Activated T-cell treated with anti-CD3 and anti-CD28 coated beads for 48 hours (primary cell): ENCODE measurements around the gene TTC28.

Source experiments
- DNase-seq: peaks from one replicate; pipeline ENCODE4 v3.0.0-alpha.2; 2020; ENCODE audit warnings: low read depth

The TTC28 gene

GRCh38 chr22:28001171-28001835 lies 678.3 kb downstream of the TTC28 start:
- DNase-seq: no peak

- no peak for DNase-seq
Observed at GRCh38 chr22:28000361-28000760, 679.3 kb downstream of the TTC28 start.

DNA sequence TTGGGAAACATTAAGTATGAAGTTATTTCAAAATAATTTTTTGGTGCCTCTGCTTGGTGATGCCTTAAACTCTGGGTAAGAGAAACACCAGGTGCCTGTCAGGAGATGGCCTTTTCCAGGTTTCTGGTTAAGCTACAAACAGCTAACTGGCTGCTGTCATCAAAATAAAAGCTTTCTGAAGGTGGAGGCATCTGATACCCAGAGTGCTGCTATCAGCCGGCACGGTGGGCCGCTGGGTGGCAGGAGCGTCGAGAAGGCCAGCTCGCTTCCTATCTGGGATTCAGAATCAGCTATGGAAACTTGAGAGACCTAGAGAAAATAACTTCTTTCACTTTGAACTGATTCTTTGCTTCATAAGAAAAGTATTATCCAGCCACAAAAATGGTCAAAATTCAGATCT lies 679.8 kb downstream of the TTC28 start:
- no peak for DNase-seq

GRCh38 chr22:27998511-27999410 lies 680.9 kb downstream of the TTC28 start:
- no peak for DNase-seq

- no peak for DNase-seq
Observed at GRCh38 chr22:27997538-27997937, 682.1 kb downstream of the TTC28 start.

GRCh38 chr22:27996981-27997380 lies 682.7 kb downstream of the TTC28 start:
- DNase-seq: no peak

GRCh38 chr22:27996529-27996925 lies 683.1 kb downstream of the TTC28 start:
- DNase-seq: no peak

- no peak for DNase-seq
Observed at GRCh38 chr22:27995801-27996528, 683.7 kb downstream of the TTC28 start.

DNA sequence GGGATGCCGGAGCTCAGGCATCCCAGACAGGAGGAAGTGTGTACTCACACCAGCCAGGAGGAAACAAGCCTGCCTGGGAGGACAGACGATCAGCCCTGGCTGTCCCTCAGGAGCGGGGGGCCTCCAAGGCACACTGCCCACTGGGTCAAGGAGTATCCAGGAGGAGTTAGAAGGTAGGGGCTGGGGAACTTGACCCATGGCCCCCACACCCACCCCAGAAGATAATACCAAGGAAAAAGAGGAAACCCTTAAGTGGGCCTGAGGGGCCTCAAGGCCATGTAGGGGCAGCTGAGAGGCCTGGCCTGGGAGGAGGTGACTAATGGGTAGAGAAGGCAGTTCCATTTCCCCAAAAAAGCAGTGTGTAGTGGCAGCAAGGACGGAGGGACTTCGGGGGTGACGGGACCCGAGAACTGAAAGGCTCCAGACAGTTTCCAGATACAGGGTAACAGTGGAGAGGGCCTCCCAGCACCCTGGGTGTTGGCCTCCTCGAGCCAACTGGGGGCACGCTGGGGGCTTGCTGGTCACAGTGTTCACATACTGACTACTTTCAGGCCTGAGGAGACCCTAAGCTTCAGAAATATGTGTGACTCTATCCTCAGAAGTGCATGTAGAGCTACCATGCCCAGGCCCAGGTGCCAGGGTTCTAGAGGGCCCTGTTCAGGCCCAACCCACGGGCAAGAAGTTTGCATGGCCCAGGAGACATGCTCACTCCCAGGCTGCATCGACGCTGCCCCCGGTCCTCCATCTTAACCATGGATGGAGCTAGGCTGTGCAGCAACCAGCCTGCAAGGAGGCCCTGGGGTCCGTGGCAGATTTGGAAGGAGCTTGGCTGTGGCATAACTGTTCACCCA lies 684.9 kb downstream of the TTC28 start:
- DNase-seq: no peak

DNA sequence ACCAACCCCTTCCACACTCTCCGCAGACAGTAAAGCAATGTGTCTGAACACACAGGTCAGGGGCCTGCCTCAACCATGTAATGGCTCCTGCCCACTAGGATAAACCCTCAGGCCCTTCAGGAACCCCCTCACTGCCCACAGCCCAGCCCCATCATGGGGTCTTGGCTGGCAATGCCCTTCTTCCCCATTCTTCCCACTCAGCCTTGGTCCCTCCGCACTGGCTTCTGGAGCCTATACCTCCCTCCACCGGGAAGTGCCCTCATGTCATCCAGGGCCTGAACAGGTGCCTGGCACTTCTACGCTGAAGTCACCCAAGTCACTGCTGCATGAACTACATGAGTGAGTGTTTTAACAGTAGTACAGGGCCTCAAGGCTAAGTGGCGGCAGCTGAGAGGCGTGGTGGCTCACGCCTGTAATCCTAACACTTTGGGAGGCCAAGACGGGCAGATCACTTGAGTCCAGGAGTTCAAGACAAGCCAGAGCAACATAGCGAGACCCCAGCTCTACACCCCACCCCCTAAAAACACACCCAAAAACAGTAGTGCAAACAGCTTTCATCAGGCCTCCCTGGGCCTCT lies 685.8 kb downstream of the TTC28 start:
- DNase-seq: no peak

GRCh38 chr22:27993201-27993635 lies 686.4 kb downstream of the TTC28 start:
- no peak for DNase-seq

- DNase-seq: no peak
Observed at GRCh38 chr22:27992294-27993165, 687.1 kb downstream of the TTC28 start.

DNA sequence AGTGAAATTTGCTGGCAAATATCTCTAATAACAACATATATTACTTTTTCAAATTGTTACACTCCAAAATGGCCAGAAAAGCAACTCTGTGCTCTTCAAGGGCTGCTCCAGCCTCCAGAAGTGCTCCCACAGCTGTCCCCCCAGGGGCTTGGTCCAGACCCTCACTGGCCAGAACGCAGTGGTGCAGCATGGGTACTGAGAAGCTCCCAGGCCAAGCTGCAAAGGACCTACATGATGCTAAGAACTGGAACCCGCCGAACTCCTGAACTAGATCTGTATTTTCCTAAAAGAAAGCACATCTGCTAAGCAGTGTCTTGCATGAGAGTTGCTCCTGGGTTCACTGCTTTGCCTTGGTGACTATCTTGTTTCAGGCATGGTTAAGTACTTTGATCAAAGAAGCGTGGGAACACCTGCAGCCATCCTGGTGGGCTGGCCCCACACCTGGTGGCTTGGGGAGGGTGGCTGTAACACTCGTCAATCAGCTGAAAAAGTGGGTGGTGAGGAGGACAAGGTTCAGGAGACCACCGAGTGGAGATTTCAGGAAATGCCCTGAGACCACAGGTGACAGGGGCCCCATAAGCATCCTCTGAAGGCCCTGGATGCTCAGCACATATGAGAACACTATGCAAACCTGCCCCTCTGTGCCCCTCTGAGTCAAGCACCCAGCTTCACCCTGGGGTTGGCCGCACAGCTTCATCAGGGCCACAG lies 687.9 kb downstream of the TTC28 start:
- no peak for DNase-seq

- no peak for DNase-seq
Observed at GRCh38 chr22:27990879-27991278, 688.8 kb downstream of the TTC28 start.

GRCh38 chr22:27990451-27990840 lies 689.2 kb downstream of the TTC28 start:
- no peak for DNase-seq

DNA sequence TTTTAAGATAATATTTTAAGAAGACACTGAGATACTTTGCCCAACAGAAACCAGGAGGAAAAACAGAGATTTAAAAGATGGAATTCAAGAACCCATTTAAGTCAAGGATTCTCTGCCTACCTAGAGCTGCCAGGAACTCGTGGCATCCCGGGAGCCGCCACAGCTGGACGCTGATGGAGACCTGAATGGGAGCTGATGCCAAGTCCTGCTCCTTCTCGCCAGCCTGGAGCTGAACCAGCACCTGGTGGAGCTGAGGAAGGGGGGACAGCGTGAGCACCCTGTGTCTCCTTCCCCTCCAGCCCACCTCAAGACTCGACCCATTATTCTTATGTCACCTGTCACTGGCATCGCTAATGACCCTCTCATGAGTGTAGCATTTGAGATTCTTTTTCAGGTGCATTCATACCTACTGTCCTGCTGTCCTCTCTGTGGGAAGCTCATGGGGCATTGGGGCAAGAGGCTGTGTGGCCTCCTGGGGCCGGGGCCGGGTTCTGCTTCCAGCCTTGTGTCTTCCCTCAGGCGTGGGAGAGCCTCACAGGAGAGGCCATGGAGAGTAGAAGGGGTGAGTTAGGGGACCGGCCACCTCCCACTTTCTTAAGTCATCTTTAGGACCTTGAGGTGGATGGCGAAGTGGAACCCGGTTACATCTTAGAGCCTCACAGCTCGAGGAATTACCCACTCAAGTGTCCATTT lies 689.7 kb downstream of the TTC28 start:
- no peak for DNase-seq

DNA sequence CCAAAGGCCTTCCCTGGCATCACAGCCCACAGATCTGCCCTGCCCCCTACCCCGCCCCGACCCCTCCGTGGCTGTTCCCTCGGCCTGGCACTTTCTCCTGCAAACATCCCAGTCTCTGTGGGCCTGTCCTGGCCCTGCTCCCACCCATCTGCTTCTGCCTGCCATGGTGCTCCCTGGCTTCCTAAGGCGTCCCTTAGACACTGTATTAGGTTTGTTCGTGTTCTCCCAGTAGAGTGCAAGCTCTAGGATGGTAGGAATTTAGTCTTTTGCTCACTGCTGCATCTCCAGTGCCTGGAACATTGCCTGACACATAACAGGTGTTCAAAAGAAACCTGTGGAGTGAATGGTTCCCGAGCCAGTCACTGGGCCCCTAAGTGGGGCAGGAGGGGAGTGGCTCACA lies 690.9 kb downstream of the TTC28 start:
- no peak for DNase-seq

DNA sequence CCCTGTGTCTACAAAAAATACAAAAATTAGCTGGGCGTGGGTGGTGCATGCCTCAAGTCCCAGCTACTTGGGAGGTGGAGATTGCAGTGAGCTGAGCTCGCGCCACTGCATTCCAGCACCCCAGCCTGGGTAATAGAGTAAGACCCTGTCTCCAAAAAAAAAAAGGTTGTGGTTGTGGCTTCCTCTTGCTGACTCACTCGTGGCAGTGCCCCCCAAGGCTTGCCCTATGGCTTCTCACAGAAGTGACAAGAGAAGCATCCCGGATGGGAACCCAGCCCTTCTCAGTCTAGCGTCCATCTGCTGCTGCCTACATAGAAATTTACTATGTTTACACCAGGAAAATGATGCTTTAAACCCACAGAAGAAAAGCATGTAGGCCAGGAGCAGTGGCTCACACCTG lies 692.1 kb downstream of the TTC28 start:
- no peak for DNase-seq

DNA sequence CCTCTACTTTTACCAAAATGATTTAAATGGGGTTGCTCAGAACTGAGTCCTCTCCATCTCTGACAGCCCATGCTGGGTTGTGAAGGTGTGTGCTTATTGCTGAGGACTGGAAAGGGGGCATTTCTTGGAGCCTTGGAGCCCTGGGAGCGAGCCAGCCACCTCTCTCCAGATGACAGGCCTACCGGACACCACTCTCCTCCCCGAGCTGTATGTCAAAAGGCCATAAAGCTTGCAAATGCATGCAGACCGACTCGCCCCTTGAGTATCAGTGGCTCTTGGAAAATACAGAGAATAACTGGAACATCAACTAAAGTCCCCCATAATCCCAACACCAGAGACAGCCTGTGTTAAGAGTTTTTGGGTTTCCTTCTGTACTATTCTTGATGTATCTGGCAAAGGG lies 692.7 kb downstream of the TTC28 start:
- DNase-seq: no peak
